ENCODE measurements around the gene ARL11. TPM values are rescaled to one million over a fixed set of nuclear protein-coding genes. Genes with fewer than 3 reads are reported as not detected.

Gene ARL11
- total and polyA plus RNA-seq, 2 of the 4 experiments (the other 2 are of a cell fraction), result not detected

GRCh38 chr13:49622174-49622946 is 5.9 kb upstream of the ARL11 start:
- no peak for DNase-seq
- Histone ChIP-seq H3K4ac (ENCODE audit: low read depth, low read length) (no peak overlapping the region), H4K20me1 (ENCODE audit: insufficient read depth, low read length) (no peaks in the 10 kb centered on the region), H2BK5ac (ENCODE audit: low read depth, low read length, poor library complexity, severe bottlenecking) (no peak overlapping the region), H2AFZ (replicated peaks; ENCODE audit: low read length, poor library complexity) (no peak overlapping the region), H3K14ac (replicated peaks; ENCODE audit: low read depth, low read length) (no peak overlapping the region), H2AK9ac (replicated peaks; ENCODE audit: low read depth, low read length, poor library complexity) (no peak overlapping the region), H2AK5ac (ENCODE audit: low read depth, low read length) (no peak overlapping the region), H2BK120ac (ENCODE audit: low read depth, low read length) (no peak overlapping the region), H3K18ac (ENCODE audit: low read depth, low read length) (no peak overlapping the region), H3K9me1 (ENCODE audit: insufficient read depth, low read length) (peaks cover 4% of the 10 kb centered on the region; the same call in 1 of the 2 replicates), H3K9me3 (ENCODE audit: control insufficient read depth, insufficient read depth, low read length) (no peaks in the 10 kb centered on the region), H4K91ac (ENCODE audit: insufficient read depth, low read depth, low read length) (no peak overlapping the region), H4K8ac (ENCODE audit: low read depth in 2 of 2, low read length in 2 of 2) (no peak overlapping the region), H3K56ac (ENCODE audit: extremely low read depth, insufficient read depth, low read length) (no peak overlapping the region), H4K5ac (ENCODE audit: low read depth, low read length) (no peak overlapping the region), H3K9ac (ENCODE audit: low read depth, low read length) (no peak overlapping the region), H3K79me1 (ENCODE audit: low read depth in 1 of 2, low read length in 2 of 2) (no peaks in the 10 kb centered on the region), H3K4me2 (ENCODE audit: low read depth, low read length) (no peak overlapping the region; the same call in 1 of the 2 replicates), H3K27ac (ENCODE audit: insufficient read depth, low read length) (no peak overlapping the region), H3K4me1 (ENCODE audit: control insufficient read depth, insufficient read depth, low read length) (peaks cover 7% of the 10 kb centered on the region; the same call in 1 of the 2 replicates), H3K36me3 (ENCODE audit: control insufficient read depth, insufficient read depth, low read length) (no peaks in the 10 kb centered on the region), H3K4me3 (ENCODE audit: insufficient read depth, low read depth, low read length) (no peak overlapping the region), H3K27me3 (ENCODE audit: control insufficient read depth, insufficient read depth, low read length) (no peaks in the 10 kb centered on the region), H2BK20ac (ENCODE audit: low read depth, low read length) (no peak overlapping the region), H2BK15ac (ENCODE audit: low read depth, low read length) (no peak overlapping the region), H3K23ac (ENCODE audit: low read depth, low read length) (no peak overlapping the region)
- CTCF ChIA-PET, result no interaction called here
- no peak for TF ChIP-seq RAD21 (IDR thresholded peaks at IDR 0.05; ENCODE audit: low read length)
- TF ChIP-seq FOS (IDR thresholded peaks at IDR 0.05; ENCODE audit: low read depth, low read length), result no peak
- TF ChIP-seq POLR2A (IDR thresholded peaks at IDR 0.05; ENCODE audit: low read depth, low read length), result no peak
- no peak for TF ChIP-seq MAFK (IDR thresholded peaks at IDR 0.05; ENCODE audit: low read depth, low read length)
- no peak for TF ChIP-seq RFX5 (IDR thresholded peaks at IDR 0.05; ENCODE audit: low read depth, low read length)
- TF ChIP-seq SMC3 (IDR thresholded peaks at IDR 0.05; ENCODE audit: low read depth, low read length), result no peak
- no peak for TF ChIP-seq ELK1 (IDR thresholded peaks at IDR 0.05; ENCODE audit: borderline replicate concordance, low read depth, low read length)
- no peak for TF ChIP-seq RCOR1 (IDR thresholded peaks at IDR 0.05; ENCODE audit: insufficient replicate concordance, low read length)
- no peak for TF ChIP-seq USF2 (IDR thresholded peaks at IDR 0.05; ENCODE audit: low read depth, low read length)
- TF ChIP-seq BHLHE40 (IDR thresholded peaks at IDR 0.05; ENCODE audit: low read depth, low read length), result no peak
- no peak for TF ChIP-seq CTCF (conservative IDR thresholded peaks at IDR 0.05; ENCODE audit: low read depth, low read length)
- no peak for TF ChIP-seq NFE2L2 (IDR thresholded peaks at IDR 0.05; ENCODE audit: low read depth, low read length)
- no peak for TF ChIP-seq CEBPB (IDR thresholded peaks at IDR 0.05; ENCODE audit: low read depth, low read length)
- no peak for TF ChIP-seq MAZ (IDR thresholded peaks at IDR 0.05; ENCODE audit: borderline replicate concordance, low read depth, low read length)
- TF ChIP-seq CHD1 (IDR thresholded peaks at IDR 0.05; ENCODE audit: low read depth, low read length), result no peak
- BruUV-seq (replicated peaks), result no TSS peak
- in situ Hi-C loops (cut with MboI; ENCODE audit: low sequenced_read_pairs) (no loop called here), dilution Hi-C loops (cut with HindIII; ENCODE audit: low sequenced_read_pairs, unreplicated experiment) (no loop called here), intact Hi-C loops (cut with micrococcal nuclease) (no loop called here)
- ATAC-seq (ENCODE audit: low read depth), result no peak
- 20% methylated on average over 5 of the region's 11 CpGs; no CpG with 5 or more reads in 1 of the 2 experiments for WGBS, 2 experiments (ENCODE audit: extremely low coverage in 2 of 2, insufficient read length in 1 of 2)
- POLR2A ChIA-PET (ENCODE audit: unreplicated experiment), result no interaction called here
